ENCODE measurements around the gene TEX261. TPM values are rescaled to one million over a fixed set of nuclear protein-coding genes. Genes with fewer than 3 reads are reported as not detected.

Gene TEX261
- total RNA-seq, 1 donor from 2014 or later, result 9.4 TPM

DNA sequence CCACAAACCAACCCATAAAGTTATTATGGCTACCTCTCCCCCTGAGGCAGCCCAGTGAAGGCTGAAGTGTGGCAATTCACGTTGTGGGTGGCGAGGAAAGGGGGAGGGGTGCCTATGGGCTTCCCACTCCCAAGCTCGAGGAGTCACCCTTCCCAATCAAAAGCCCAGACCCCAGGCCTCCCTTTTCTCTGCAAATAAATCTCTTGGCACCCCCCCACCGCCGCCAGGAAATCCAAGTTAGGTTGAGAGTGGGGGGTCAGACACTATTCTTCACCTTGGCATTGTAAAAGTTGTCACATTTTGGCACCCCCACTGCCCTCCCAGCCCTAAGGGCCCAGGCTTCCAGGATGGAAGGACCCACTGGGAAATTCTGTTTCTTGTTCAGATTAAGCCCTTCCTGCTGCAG lies 9.4 kb downstream of the TEX261 start:
- H3K4me1 ChIP-seq, result no peaks in the 10 kb centered on the region
- no peak overlapping the region for H3K4me3 Mint-ChIP-seq
- no peaks in the 10 kb centered on the region for H3K9me3 ChIP-seq (ENCODE audit: low read depth)
- no peaks in the 10 kb centered on the region for H3K79me2 ChIP-seq (ENCODE audit: low read depth)
- H3K36me3 ChIP-seq, result no peaks in the 10 kb centered on the region
- no peak overlapping the region for H3K4me3 ChIP-seq
- no peaks in the 10 kb centered on the region for H3K27me3 ChIP-seq
- H3K36me3 Mint-ChIP-seq, result peaks cover 14% of the 10 kb centered on the region
- H3K27ac Mint-ChIP-seq, result no peak overlapping the region
- H3K27me3 Mint-ChIP-seq (ENCODE audit: insufficient read depth, low read depth), result peaks cover 2% of the 10 kb centered on the region
- TF ChIP-seq EZH2phosphoT487 (IDR thresholded peaks at IDR 0.05), result no peak
- H3K4me2 ChIP-seq, result no peak overlapping the region
- no peak overlapping the region for H2AFZ ChIP-seq (replicated peaks)
- H3K4me1 Mint-ChIP-seq, result no peaks in the 10 kb centered on the region
- H4K20me1 ChIP-seq (ENCODE audit: low read depth), result peaks cover 25% of the 10 kb centered on the region
- H3F3A ChIP-seq (ENCODE audit: low read depth), result no peaks in the 10 kb centered on the region
- no peak for DNase-seq (ENCODE audit: low spot score)
- H3K9me3 Mint-ChIP-seq, result no peaks in the 10 kb centered on the region
- H3K9ac ChIP-seq, result no peak overlapping the region
- H3K27ac ChIP-seq, result no peak overlapping the region

DNA sequence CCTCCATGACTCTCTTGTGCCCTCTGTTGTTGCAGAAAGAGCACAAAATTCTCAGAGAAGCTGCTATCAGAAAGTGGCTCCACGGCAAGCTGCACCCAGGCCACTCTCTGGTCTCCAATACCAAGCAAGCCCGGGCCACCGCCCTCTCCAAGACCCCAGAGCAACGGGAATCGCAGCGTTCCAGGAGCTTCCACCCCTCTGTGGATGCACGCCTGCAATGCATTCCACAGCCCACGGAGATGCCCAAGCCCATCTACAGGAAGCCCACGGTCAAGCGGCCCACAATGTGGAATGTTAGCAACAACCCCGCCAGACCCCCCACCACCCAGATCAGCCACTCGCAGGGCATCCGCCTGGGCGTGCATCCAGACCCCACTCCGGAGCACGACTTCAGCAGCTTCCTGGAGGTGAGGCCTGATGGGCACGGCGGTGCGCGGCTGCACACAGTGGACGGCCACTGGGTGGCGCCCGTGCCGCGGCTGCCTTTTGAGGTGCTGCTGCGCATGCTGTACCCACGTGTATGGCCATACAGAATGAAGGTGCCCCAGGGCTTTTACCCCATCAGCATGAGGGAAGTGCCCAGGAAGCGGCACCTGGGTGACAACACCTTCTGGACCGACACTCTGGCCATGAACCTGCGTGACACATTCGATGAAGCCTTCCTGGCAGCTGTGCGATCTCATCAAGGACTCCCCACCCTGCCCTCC lies 9.9 kb downstream of the TEX261 start:
- peaks cover 3% of the 10 kb centered on the region for H3K27me3 ChIP-seq
- TF ChIP-seq CTCF (IDR thresholded peaks at IDR 0.05) (peak; percentile 89), EZH2phosphoT487 (IDR thresholded peaks at IDR 0.05) (no peak)
- no peaks in the 10 kb centered on the region for H3K4me1 ChIP-seq
- peak; percentile 78 for DNase-seq (ENCODE audit: low spot score)
- no peak overlapping the region for H2AFZ ChIP-seq (replicated peaks)
- H4K20me1 ChIP-seq (ENCODE audit: low read depth), result peaks cover 25% of the 10 kb centered on the region
- H3K9me3 ChIP-seq (ENCODE audit: low read depth), result no peaks in the 10 kb centered on the region
- Mint-ChIP-seq H3K27ac (no peak overlapping the region), H3K27me3 (ENCODE audit: insufficient read depth, low read depth) (peaks cover 2% of the 10 kb centered on the region), H3K4me3 (peak overlapping the region; percentile 10), H3K36me3 (peaks cover 14% of the 10 kb centered on the region), H3K9me3 (no peaks in the 10 kb centered on the region), H3K4me1 (no peaks in the 10 kb centered on the region)
- no peaks in the 10 kb centered on the region for H3K79me2 ChIP-seq (ENCODE audit: low read depth)
- H3K9ac ChIP-seq, result no peak overlapping the region
- no peak overlapping the region for H3K4me2 ChIP-seq
- H3F3A ChIP-seq (ENCODE audit: low read depth), result no peaks in the 10 kb centered on the region
- H3K4me3 ChIP-seq, result no peak overlapping the region
- H3K27ac ChIP-seq, result no peak overlapping the region
- H3K36me3 ChIP-seq, result no peaks in the 10 kb centered on the region

GRCh38 chr2:70984228-70984575 lies 10.5 kb downstream of the TEX261 start:
- no peak overlapping the region for H3K9ac ChIP-seq
- H4K20me1 ChIP-seq (ENCODE audit: low read depth), result peaks cover 31% of the 10 kb centered on the region
- no peaks in the 10 kb centered on the region for H3K4me1 ChIP-seq
- H3F3A ChIP-seq (ENCODE audit: low read depth), result peaks cover 5% of the 10 kb centered on the region
- no peaks in the 10 kb centered on the region for H3K9me3 ChIP-seq (ENCODE audit: low read depth)
- Mint-ChIP-seq H3K36me3 (peaks cover 14% of the 10 kb centered on the region), H3K27ac (no peak overlapping the region), H3K9me3 (no peaks in the 10 kb centered on the region), H3K4me3 (peak overlapping the region; percentile 10), H3K4me1 (peaks cover 2% of the 10 kb centered on the region), H3K27me3 (ENCODE audit: insufficient read depth, low read depth) (peaks cover 2% of the 10 kb centered on the region)
- no peak overlapping the region for H3K27ac ChIP-seq
- H2AFZ ChIP-seq (replicated peaks), result no peak overlapping the region
- no peak overlapping the region for H3K4me2 ChIP-seq
- no peaks in the 10 kb centered on the region for H3K36me3 ChIP-seq
- TF ChIP-seq CTCF (IDR thresholded peaks at IDR 0.05), result no peak
- no peak for TF ChIP-seq EZH2 (IDR thresholded peaks at IDR 0.05)
- TF ChIP-seq EZH2phosphoT487 (IDR thresholded peaks at IDR 0.05), result no peak
- no peaks in the 10 kb centered on the region for H3K79me2 ChIP-seq (ENCODE audit: low read depth)
- H3K27me3 ChIP-seq, result peaks cover 9% of the 10 kb centered on the region
- DNase-seq (ENCODE audit: low spot score), result no peak
- H3K4me3 ChIP-seq, result no peak overlapping the region

GRCh38 chr2:70983506-70984227 lies 11.0 kb downstream of the TEX261 start:
- Mint-ChIP-seq H3K27ac (no peak overlapping the region), H3K4me3 (no peak overlapping the region), H3K36me3 (peaks cover 14% of the 10 kb centered on the region), H3K9me3 (no peaks in the 10 kb centered on the region), H3K27me3 (ENCODE audit: insufficient read depth, low read depth) (peaks cover 2% of the 10 kb centered on the region), H3K4me1 (peaks cover 2% of the 10 kb centered on the region)
- H3K9me3 ChIP-seq (ENCODE audit: low read depth), result no peaks in the 10 kb centered on the region
- H3K27ac ChIP-seq, result no peak overlapping the region
- no peak for TF ChIP-seq EZH2phosphoT487 (IDR thresholded peaks at IDR 0.05)
- no peak for TF ChIP-seq EZH2 (IDR thresholded peaks at IDR 0.05)
- no peak for TF ChIP-seq CTCF (IDR thresholded peaks at IDR 0.05)
- no peak for DNase-seq (ENCODE audit: low spot score)
- H3K36me3 ChIP-seq, result no peaks in the 10 kb centered on the region
- H3K4me3 ChIP-seq, result no peak overlapping the region
- no peak overlapping the region for H2AFZ ChIP-seq (replicated peaks)
- no peak overlapping the region for H3K9ac ChIP-seq
- no peaks in the 10 kb centered on the region for H3K79me2 ChIP-seq (ENCODE audit: low read depth)
- no peaks in the 10 kb centered on the region for H3K4me1 ChIP-seq
- H3K27me3 ChIP-seq, result peaks cover 14% of the 10 kb centered on the region
- no peak overlapping the region for H3K4me2 ChIP-seq
- peaks cover 31% of the 10 kb centered on the region for H4K20me1 ChIP-seq (ENCODE audit: low read depth)
- peaks cover 6% of the 10 kb centered on the region for H3F3A ChIP-seq (ENCODE audit: low read depth)

All from neural progenitor cell (in vitro differentiated cells).